Esophagus muscularis mucosa (tissue), 3 donors: Measurements from ENCODE around the gene MARK2.

Experiments used
- CTCF ChIP-seq, 3 experiments: fragments of 200-600 bp in 2 of 3; fragments of 450-650 bp in 1 of 3; sonication (generic) in 2 of 3; IDR thresholded peaks; one replicate each; pipeline ENCODE4 v1.5.1; 2017 to 2019; ENCODE audit warnings: antibody characterized with exemption in 3 of 3, mild to moderate bottlenecking in 2 of 3, moderate library complexity in 1 of 3
- POLR2AphosphoS5 ChIP-seq, 2 donors: sonication (generic); formaldehyde crosslinking; IDR thresholded peaks; one replicate each; pipeline ENCODE4 v1.6.1; 2017; ENCODE audit warnings: antibody characterized with exemption in 2 of 2

- no peak for TF ChIP-seq POLR2AphosphoS5 (IDR thresholded peaks at IDR 0.05)
- no peak for TF ChIP-seq CTCF (IDR thresholded peaks at IDR 0.05)
Observed at GRCh38 chr11:63862923-63863322, 24.0 kb downstream of the MARK2 start.
